ENCODE results near the gene MAP3K6. TPM values are rescaled to one million over a fixed set of nuclear protein-coding genes. Genes with fewer than 3 reads are reported as not detected.

Gene MAP3K6
- total and polyA plus RNA-seq, 2 donors (not counting 3 experiments of a cell fraction or from before 2014, with no cell fraction given), result 9.9 to 12.4 TPM

GRCh38 chr1:27394925-27395324 is 28.2 kb upstream of the MAP3K6 start:
- peaks cover 11% of the 10 kb centered on the region for H3K4me1 ChIP-seq (ENCODE audit: control insufficient read depth, extremely low read depth, insufficient read depth, low read length)
- DNase-seq (ENCODE audit: low read depth, low spot score) (no peak), FAIRE-seq (no peak)
- no peaks in the 10 kb centered on the region for H3K9me1 ChIP-seq (replicated peaks; ENCODE audit: control insufficient read depth, extremely low read depth, insufficient read depth, low read length)
- TSS peak; percentile 55 for BruUV-seq (replicated peaks)
- no peak overlapping the region for H2AFZ ChIP-seq (ENCODE audit: low read depth, low read length)
- dilution Hi-C loops (cut with MboI; ENCODE audit: extremely low pct_ligation_motif_present, low sequenced_read_pairs), result no loop called here
- ChIA-PET POLR2A (interaction anchor here (1.1 kb wide), 1 partner anchor 29 kb away, joined by 3 read pairs; no protein-coding TSS in a partner anchor), CTCF (interaction anchor here (0.8 to 6.6 kb wide), 35 partner anchors 9 to 351 kb away, joined by 3 to 275 read pairs (median 3); partner anchors contain the start of genes AHDC1, CD164L2 and MAP3K6)
- no peak for TF ChIP-seq GATA2 (IDR thresholded peaks at IDR 0.05; ENCODE audit: insufficient read depth, insufficient read length, low read depth, low read length)
- TF ChIP-seq POLR2AphosphoS5 (IDR thresholded peaks at IDR 0.05; ENCODE audit: insufficient read depth, low read depth, low read length), result no peak
- no peak for TF ChIP-seq CTCF (IDR thresholded peaks at IDR 0.05; ENCODE audit: extremely low read depth in 1 of 2, insufficient read depth in 1 of 2, low read depth in 1 of 2, low read length in 2 of 2)
- no peak for TF ChIP-seq EZH2 (IDR thresholded peaks at IDR 0.05; ENCODE audit: borderline replicate concordance, low read depth, low read length, severe bottlenecking)
- TF ChIP-seq JUN (IDR thresholded peaks at IDR 0.05; ENCODE audit: borderline replicate concordance, insufficient read depth, insufficient read length, low read depth), result no peak
- no peak for TF ChIP-seq POLR2A (IDR thresholded peaks at IDR 0.05; ENCODE audit: low read depth, low read length)
- TF ChIP-seq MYC (IDR thresholded peaks at IDR 0.05; ENCODE audit: low read depth, low read length), result no peak
- no peak overlapping the region for H3K4me3 ChIP-seq (replicated peaks in 1 of 3; ENCODE audit: insufficient read depth in 1 of 3, low read depth in 1 of 3, low read length in 3 of 3)
- intact Hi-C loops (cut with micrococcal nuclease), result loop anchor here (1.0 to 10.0 kb wide), 5 partner anchors 38 to 353 kb away; partner anchors contain the start of gene TMEM222
- H3K36me3 ChIP-seq (ENCODE audit: control insufficient read depth in 2 of 2, extremely low read depth in 1 of 2, insufficient read depth in 2 of 2, low read length in 2 of 2), result no peaks in the 10 kb centered on the region
- H3K9me3 ChIP-seq (replicated peaks; ENCODE audit: control insufficient read depth, insufficient read depth, low read length), result no peaks in the 10 kb centered on the region
- H3K9ac ChIP-seq (replicated peaks; ENCODE audit: extremely low read depth, insufficient read depth, low read length), result no peak overlapping the region
- no peak overlapping the region for H3K4me2 ChIP-seq (ENCODE audit: insufficient read depth, low read length)
- H4K20me1 ChIP-seq (replicated peaks; ENCODE audit: control insufficient read depth, extremely low read depth, insufficient read depth, low read length), result no peaks in the 10 kb centered on the region
- H3K27ac ChIP-seq (ENCODE audit: insufficient read depth, low read depth, low read length), result no peak overlapping the region
- H3K79me2 ChIP-seq (ENCODE audit: control insufficient read depth, insufficient read depth, low read length), result peaks cover 5% of the 10 kb centered on the region
- H3K27me3 ChIP-seq (ENCODE audit: control insufficient read depth in 2 of 2, insufficient read depth in 2 of 2, low read length in 2 of 2), result no peaks in the 10 kb centered on the region

All from endothelial cell of umbilical vein (primary cell).